ENCODE measurements around the gene C1QB.

The C1QB gene

DNA sequence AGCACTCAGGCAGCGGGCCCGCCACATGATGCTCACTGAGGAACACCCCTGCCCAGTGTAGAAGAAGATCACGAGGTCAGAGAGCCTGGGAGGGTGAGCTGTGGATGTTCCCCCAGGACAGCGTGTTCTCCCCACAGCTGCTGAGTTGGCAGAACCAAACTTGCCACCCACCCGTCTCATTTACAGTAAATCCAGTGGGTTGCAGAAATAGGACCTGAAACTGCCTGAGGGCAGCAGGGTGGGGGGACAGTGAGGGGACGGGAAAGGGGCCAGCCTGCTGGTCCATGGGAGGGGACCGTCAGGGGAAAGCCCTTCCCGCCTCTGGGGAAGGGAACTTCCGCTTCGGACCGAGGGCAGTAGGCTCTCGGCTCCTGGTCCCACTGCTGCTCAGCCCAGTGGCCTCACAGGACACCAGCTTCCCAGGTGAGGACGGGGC is at the start of gene C1QB:
Gene C1QB, plus strand, starts transcription at position 356 of the 436 bp plus-strand sequence. CDS start 6,227 bp downstream, outside the sequence.
- no peak for DNase-seq

DNA sequence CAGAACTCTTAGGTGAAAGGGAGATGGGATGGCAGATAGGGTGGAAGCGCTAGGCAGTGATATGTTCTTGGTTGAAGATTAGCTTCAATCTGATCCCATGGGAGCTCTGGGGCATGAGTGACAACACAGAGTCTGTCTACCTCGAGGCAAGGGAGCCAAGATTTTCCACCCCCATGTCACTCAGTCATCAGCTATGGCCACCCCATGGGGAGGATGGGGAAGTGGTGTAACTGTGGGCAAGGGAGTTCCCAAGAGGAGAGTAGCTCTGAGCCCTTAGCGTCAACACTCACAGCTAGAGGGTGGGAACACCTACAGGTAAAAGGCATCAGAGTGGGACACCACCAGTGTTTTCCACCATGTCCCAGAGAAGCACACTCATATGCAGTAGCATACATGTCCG is 46.9 kb upstream of the C1QB start:
- DNase-seq: no peak

DNA sequence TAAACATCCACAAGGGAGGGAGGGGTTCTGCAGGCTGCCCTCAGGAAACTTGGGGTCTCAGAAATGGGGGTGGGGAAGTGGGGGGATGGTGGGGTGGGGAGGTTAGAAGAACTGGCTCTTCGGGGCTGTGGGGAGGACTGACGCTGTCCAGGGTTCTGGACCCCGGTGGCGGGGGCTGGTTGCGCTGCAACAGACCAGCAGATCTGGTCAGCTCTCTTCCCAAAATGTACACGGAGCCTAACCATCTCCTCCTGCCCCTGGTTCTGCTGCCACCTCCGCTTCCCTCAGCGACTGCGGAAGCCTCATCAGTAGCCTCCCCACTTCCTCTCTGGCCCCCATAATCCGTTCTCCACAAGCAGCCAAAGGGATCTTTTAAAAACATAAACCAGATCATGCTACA is 45.9 kb upstream of the C1QB start:
- DNase-seq: no peak

- no peak for DNase-seq
Measured at GRCh38 chr1:22608361-22608760, 44.7 kb upstream of the C1QB start.

DNA sequence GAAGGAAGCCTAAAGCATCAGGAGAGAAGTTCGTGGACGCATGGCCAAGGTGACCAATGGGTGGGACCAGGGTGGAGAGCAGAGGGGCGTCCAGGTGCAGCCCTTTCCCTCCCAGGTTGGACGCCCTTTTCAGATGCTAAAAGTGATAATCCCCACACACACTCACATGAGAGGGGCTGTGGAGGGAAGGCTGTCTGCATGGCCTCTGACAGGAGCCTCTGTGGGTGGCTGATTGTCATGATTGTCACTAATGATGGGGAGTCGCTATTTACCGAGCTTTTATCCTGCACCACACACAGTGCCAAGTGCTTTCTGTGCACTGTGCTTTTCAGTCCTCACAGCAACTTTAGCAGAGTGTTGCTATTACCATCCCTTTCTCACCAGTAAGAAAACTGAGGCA is 43.7 kb upstream of the C1QB start:
- no peak for DNase-seq

GRCh38 chr1:22611530-22611947 is 41.5 kb upstream of the C1QB start:
- peak; percentile 7 for DNase-seq

- DNase-seq: no peak
Measured at GRCh38 chr1:22612671-22613571, 40.1 kb upstream of the C1QB start.

GRCh38 chr1:22613572-22613918 is 39.5 kb upstream of the C1QB start:
- DNase-seq: no peak

DNA sequence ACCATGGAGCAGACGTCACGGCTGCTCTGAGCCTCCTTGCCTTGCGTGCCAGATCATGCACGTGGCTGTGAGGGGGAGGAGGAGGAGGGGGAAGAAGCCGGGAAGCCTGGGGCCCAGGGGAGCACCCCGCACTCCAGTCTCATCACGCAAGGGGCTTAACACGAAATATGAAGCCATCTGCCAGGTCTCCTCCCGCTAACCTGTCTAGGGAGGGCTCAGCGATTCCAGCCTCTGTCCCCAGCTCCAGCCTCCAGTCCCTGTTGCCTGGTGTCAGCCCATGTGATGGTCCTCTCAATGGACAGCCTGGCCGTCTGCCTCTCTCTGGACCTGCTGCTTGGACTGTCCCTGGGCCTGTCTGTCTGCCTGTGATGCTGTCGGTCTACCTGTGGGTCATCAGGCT is 39.1 kb upstream of the C1QB start:
- DNase-seq: no peak

DNA sequence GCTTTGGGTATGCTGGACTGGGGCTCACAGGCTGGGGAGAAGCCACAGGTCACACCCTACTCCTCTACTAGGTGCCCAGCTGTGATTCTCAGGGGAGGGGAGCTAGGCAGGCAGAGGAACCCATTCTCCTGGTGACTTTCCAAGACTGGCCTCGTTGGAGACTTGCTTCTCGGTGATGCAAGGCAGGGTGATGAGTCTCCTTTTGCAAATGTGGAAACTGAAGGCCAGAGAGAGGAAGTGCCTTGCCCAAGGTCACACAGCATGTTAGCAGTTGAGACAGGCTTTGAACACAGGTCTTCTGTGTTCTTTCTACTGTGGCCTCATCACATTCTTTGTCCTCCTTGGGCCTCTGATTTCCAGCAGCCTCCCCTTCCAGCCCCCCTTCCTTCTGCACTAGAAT is 37.1 kb upstream of the C1QB start:
- DNase-seq: no peak

DNA sequence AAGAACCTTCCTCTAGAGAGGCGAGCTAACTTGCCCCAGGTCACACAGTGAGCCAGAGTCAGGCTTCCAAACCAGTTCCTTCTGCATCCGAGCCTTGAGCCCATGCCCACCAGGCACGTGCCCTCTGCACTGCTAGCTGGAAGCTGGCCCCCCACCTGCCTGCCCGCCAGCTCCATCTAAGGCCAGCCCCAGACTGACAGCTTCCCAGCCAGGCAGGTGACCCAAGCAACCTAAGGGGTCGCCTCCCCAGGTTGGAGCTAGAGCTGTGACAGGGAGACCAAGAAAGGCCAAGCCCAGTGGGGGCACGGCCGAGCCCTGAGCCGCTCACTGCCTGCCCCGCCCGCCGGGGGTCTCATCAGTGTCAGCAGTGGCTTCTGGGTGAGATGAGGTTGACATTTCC is 36.5 kb upstream of the C1QB start:
- DNase-seq: no peak

- no peak for DNase-seq
Measured at GRCh38 chr1:22618056-22618455, 35.0 kb upstream of the C1QB start.

GRCh38 chr1:22619252-22619651 is 33.8 kb upstream of the C1QB start:
- DNase-seq: no peak

GRCh38 chr1:22619798-22620197 is 33.2 kb upstream of the C1QB start:
- DNase-seq: no peak

GRCh38 chr1:22621761-22622160 is 31.3 kb upstream of the C1QB start:
- DNase-seq: no peak

DNA sequence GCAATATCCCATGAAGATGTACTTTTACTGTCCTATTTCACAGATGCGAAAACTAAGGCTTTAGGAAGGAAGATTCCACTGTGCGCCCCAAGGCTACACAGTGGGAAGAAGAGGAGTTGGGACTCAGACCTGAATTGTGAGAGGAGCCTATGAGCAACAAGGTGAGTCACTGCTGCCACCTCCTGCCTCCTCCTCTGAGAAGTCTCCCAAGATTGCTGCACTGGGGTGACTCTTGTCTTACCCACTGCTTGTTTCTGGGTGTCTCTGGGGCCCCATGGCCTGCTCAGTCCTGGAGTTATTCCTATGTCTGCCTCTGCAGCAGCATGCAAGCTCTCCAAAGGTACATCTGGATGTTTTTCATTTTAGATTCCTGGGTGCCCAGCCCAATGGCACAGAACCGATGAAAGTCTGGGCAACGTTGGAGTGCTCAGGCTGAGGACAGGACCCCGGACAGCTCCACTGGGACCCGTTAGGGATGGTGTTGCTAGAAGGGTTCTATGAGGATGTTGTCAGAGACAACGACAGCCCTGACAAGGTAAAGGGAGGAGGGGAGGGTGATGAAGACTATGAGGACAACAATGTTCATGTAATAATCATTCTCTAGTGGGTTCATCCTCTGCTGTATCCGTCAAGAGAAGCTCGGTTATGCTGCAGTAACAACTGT is 27.6 kb upstream of the C1QB start:
- DNase-seq: no peak

DNA sequence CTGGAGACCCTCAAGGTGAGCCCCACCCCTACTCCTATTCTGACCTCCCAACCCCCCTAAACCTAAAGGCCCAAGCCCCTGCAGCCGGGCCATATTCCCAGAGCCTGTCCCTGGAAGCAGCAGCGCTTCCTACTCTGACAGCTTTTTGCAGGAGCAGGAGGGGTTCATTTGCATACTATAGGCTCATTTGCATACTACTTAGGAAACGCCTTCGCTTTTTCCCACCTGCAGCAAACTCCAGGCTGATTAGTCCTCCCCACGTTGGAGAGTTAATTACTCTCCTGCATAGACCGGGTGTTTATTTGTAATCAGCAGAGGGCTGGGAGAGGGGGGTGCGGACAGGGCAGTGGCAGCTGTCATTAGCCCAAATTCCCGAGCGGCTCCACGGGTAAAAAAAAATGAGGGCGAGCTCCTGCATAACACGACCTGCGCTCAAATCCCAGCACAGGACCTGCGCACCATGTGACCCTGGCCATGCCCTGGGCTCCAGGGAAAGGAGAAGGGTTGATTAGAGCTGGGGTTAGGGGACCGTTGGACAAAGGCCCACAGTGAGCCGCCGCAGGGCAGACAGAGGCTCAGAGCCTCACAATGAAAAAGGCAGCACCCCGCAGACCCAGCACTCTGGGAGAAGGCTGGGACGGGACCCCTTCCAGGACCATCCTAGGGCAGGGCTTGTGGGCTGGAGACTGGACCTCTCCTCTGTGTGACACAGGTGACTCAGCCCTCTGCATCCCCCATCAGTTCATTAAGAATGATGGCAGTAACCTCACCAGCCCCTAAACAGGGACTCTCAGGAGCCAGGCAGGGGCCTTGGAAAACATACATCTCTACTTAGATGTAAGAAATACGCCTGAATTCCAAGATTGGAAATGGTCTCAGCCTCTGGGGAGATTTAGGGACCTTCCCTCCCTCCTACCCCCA is 26.5 kb upstream of the C1QB start:
- DNase-seq: no peak

DNA sequence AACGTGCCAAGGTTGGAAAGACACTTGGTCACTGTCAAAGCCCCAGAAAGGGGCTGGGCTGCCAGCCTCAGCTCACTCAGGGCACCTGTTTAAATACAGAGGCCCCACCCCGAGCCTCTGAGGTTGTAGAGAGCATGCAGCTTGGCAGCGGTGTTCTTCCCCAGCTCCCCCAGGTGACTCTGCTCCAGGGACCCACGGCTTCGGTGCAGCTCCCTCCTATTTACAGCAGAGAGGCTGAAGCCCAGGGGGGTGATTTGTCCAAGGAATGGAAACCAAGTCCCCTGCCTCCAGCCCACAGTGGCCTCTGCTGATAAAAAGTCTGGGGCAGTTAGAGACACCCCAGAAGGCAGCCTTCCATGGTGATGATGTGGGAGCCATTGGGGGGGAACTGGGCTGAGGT is 25.7 kb upstream of the C1QB start:
- no peak for DNase-seq

DNA sequence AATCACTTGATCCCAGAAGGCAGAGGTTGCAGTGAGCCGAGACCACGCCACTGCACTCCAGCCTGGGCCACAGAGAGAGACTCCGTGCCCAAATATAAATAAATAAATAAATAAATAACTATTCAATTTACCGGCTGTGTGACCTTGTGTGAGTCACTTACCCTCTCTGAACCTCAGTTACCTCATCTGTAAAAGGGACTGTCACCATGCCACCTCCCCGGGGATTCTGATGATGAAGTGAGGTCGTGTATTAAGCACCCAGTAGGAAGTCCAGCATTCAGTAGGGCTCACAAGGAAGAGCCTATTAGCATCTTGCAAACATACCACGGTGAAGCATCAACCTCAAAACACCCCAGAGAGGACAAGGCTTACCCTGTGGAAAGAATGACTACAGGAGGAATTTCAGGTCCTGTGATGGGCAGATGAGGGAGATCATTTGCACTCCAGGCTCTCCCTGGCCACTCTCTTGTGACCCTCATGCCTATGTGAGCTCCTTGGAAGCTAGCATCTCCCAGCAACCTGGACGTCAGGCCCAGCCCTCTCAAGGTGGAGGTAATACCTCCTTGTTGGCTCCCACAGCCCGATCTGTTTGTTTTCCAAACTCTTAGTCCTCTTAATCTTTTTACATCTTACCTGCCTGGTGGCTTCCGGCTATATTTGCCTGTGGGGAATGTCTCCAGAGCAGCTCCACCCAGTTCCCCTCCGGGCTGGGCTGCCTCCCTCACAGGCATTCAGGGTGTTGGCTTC is 24.2 kb upstream of the C1QB start:
- DNase-seq: no peak

GRCh38 chr1:22629886-22630285 is 23.1 kb upstream of the C1QB start:
- DNase-seq: no peak

DNA sequence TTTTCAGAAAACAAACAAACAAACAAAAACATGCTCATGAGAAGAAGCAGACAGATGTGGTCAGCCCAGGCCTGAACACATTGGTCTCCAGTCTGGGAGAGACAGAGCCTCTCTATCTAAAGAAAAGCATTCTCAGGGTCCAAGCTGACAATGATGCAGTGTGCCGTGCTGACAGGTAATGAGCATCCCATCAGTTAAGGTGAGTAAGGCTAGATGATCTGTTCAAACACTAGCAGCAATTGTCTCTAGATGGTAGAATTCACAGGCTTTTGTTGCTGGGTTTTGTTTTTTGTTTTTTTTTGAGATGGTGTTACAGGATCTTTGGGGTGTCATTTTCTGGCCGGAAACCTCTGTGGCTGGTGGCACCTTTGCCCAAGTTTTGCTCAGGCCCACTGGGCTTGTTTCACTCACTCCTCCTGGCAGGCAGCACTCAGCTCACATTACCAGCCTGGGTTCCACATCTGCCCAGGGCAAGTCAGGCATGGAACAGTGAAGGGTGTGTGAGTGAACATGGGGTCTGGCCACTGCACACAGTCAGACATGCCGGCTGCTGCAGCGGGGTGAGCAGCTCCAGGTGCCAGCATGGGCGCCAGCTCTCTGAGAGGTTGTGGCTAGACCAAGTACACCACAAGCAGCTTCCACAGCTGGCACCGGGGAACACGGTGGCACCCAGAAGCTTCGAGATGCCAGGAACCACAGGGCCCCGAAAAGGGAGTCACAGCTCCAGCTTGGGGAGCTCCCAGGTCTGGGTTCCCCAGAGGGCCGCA is 19.2 kb upstream of the C1QB start:
- no peak for DNase-seq

- DNase-seq: no peak
Measured at GRCh38 chr1:22635436-22635835, 17.6 kb upstream of the C1QB start.

Data from stimulated activated CD4-positive, alpha-beta T cell treated with anti-CD3 and anti-CD28 coated beads, Interleukin-1b, Interleukin-23, amount 100 ng/mL, for 48 hours (primary cell).